D721Med (cell line): ENCODE data around the gene EFNB2.

Source experiments
- DNase-seq: peaks from one replicate; pipeline ENCODE4 v3.0.0; 2011; ENCODE audit warnings: low spot score; ENCODE audit not compliant: insufficient read length
- FAIRE-seq: peaks from 2 replicates; lab custom pipeline; 2011; peaks lifted over from hg19 to GRCh38; lab: Jason Lieb, UNC
- CTCF ChIP-seq: IDR thresholded peaks from 2 replicates; pipeline ENCODE4 v1.5.1; 2012; ENCODE audit warnings: mild to moderate bottlenecking, control low read depth; ENCODE audit not compliant: insufficient read depth; ENCODE audit errors: missing control alignments

Gene EFNB2

GRCh38 chr13:106494506-106494905 is 41.0 kb downstream of the EFNB2 start:
- DNase-seq (no peak), FAIRE-seq (no peak)
- TF ChIP-seq CTCF: no peak

- no peak for FAIRE-seq
- DNase-seq: no peak
- no peak for TF ChIP-seq CTCF
These were observed 41.8 kb downstream of the EFNB2 start for GRCh38 chr13:106493533-106494220.

- TF ChIP-seq CTCF: no peak
- no peak for FAIRE-seq
- no peak for DNase-seq
These were observed 42.6 kb downstream of the EFNB2 start for GRCh38 chr13:106492588-106493475.

- TF ChIP-seq CTCF: no peak
- FAIRE-seq: no peak
- no peak for DNase-seq
These were observed 43.4 kb downstream of the EFNB2 start for GRCh38 chr13:106491928-106492587.

GRCh38 chr13:106491463-106491862 is 44.0 kb downstream of the EFNB2 start:
- FAIRE-seq: no peak
- DNase-seq: no peak
- TF ChIP-seq CTCF: no peak

GRCh38 chr13:106490569-106491321 is 44.7 kb downstream of the EFNB2 start:
- no peak for TF ChIP-seq CTCF
- DNase-seq (no peak), FAIRE-seq (no peak)
